GM13976 (cell line): Measurements from ENCODE around the gene WDR33.

Source experiments
- DNase-seq: peaks from one replicate; pipeline ENCODE4 v3.0.0; 2012; ENCODE audit warnings: low spot score
- CTCF ChIP-seq: IDR thresholded peaks from 2 replicates; pipeline ENCODE4 v1.5.1; 2012; ENCODE audit warnings: borderline replicate concordance, mild to moderate bottlenecking; ENCODE audit not compliant: insufficient read depth; ENCODE audit errors: extremely low read depth, missing control alignments, control extremely low read depth
- in situ Hi-C: fragments of 300-500 bp; cut with MboI; formaldehyde crosslinking; loops from one replicate; pipeline ENCODE4 v1.12.0; 2022; ENCODE audit warnings: low sequenced_read_pairs, mixed read lengths, inconsistent platforms; ENCODE audit not compliant: unreplicated experiment

WDR33 gene

GRCh38 chr2:127743477-127744026 lies 67.4 kb downstream of the WDR33 start:
- DNase-seq, result no peak
- in situ Hi-C loops, result no loop called here
- TF ChIP-seq CTCF, result no peak

DNA sequence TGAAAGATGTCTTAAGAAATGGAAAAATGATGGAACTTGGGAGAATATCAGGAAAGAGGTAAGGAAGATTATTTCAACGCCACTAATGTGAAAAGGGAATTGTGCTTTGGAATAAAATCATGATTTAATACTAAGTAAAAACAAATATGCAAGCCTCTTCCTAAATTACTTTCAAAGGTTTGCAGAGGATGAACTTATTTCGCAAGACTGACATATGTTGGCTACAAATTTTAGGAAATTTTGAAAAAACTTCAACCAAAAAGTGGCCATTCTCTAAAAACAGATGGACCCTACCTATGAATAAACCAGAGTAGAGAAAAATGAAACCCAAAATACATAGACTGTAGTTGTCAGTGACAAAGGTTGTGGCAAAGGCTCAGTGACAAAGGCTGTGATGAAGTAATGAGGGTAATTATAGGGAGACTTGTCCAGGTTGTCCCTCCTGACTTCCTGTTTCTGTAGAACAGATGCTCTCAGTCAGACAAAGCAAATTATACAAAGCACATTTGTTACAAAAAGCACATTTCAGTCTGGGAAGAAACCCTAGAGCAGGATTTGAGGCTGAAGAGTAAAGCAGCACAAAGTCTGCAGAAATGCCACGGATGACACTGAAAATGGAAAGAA lies 70.2 kb downstream of the WDR33 start:
- TF ChIP-seq CTCF, result no peak
- in situ Hi-C loops, result no loop called here
- DNase-seq, result no peak

- no peak for DNase-seq
- TF ChIP-seq CTCF, result no peak
- in situ Hi-C loops, result no loop called here
Measured at GRCh38 chr2:127739800-127740199, 71.2 kb downstream of the WDR33 start.

- TF ChIP-seq CTCF, result no peak
- in situ Hi-C loops, result no loop called here
- no peak for DNase-seq
Measured at GRCh38 chr2:127737892-127738291, 73.1 kb downstream of the WDR33 start.

GRCh38 chr2:127735537-127736399 lies 75.2 kb downstream of the WDR33 start:
- TF ChIP-seq CTCF, result no peak
- in situ Hi-C loops, result no loop called here
- DNase-seq, result no peak

- no peak for DNase-seq
- in situ Hi-C loops, result no loop called here
- TF ChIP-seq CTCF, result no peak
Measured at GRCh38 chr2:127735044-127735443, 75.9 kb downstream of the WDR33 start.
